GM19455 (cell line): ENCODE data around the gene VWA3A.
"Not testable (repeated sequence)": the region's sequence is repeated elsewhere in the genome, so short reads cannot be mapped to it uniquely, and the experiment has no call there.

Experiments
- ATAC-seq: cut with Tn5 transposase; IDR thresholded peaks from one replicate; pipeline ENCODE4 v1.9.1; 2021; ENCODE audit not compliant: unreplicated experiment

The VWA3A gene

DNA sequence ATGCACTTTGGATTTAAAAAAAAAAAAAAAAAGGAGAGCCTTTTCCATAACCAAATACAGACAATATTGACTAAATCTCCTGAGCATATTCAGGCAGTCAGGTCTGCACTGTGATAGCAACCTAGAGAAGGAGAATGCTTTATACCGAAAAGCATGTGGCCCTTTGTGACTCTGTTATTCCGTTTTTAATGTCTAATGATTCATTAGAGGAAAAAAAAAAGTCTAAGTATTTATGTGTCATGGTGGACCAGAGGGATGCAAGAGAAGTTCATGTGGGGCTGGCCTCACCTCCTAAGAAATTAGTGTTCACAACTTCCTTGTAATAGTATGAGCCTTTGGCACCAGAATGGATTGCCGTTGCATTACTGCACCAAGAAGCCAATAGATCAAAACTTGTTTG, 11.3 kb upstream of the VWA3A start:
- no peak for ATAC-seq

DNA sequence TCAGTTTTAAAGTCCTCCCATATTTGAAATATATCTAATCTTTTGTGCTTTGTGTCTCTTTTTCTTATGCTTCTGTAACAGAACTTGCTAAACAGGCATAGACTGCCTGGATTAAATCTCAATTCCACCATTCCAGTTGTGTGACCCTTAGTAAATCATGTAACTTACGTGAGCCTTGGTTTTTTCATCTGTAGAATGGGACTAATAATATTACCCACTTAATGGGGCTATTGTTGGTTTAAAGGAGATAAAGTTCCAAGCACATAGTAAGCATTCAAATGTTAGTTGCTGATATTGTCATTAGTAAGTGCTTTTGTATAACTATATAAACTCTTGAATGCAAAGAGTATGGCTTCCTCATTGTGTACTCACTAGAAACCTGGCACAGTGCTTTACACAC, 5.9 kb upstream of the VWA3A start:
- no peak for ATAC-seq

- ATAC-seq = no peak
These were observed 3.7 kb upstream of the VWA3A start for GRCh38 chr16:22088642-22089041.

DNA sequence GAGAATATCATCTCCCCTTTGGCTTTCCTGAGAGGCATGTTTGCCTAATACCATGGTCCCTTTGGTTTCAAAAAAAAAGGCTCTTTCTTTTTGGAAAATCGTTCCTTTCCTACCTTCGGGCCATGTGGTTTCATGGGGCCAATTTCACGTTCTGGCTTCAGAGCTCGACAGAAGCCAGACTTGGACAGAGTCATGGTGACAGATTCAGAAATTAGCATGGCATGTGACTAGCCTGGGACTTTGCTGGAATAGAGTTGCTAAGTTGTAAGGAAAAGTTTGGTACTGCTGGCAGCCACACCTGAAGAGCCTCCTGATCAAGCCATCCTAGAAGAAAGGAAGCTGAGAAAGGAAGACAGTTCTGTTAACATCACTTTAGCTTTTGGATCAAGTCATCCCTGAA, 2.4 kb upstream of the VWA3A start:
- no peak for ATAC-seq

- ATAC-seq = no peak
These were observed 620 bp upstream of the VWA3A start for GRCh38 chr16:22091721-22092120.

- ATAC-seq = no peak
These were observed 990 bp downstream of the VWA3A start for GRCh38 chr16:22093331-22093730.

DNA sequence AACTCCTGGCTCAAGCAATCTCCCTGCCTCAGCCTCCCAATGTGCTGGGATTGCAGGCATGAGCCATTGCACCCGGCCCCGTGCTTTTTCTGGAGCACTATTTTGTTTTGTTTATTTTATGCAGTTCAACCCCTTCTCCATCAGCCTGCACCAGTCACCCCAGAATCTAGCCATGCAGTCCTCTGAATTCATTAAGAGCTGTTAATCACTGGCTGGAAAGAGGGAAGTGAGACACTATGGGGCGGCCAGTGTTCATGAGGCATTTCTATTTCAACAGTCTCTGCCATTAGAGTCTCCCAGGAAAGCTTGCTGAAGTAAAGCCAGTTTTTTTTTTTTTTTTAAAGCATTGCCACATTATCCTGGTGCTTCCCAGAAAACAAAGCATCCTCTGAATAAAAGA, 1.7 kb downstream of the VWA3A start:
- ATAC-seq = no peak

DNA sequence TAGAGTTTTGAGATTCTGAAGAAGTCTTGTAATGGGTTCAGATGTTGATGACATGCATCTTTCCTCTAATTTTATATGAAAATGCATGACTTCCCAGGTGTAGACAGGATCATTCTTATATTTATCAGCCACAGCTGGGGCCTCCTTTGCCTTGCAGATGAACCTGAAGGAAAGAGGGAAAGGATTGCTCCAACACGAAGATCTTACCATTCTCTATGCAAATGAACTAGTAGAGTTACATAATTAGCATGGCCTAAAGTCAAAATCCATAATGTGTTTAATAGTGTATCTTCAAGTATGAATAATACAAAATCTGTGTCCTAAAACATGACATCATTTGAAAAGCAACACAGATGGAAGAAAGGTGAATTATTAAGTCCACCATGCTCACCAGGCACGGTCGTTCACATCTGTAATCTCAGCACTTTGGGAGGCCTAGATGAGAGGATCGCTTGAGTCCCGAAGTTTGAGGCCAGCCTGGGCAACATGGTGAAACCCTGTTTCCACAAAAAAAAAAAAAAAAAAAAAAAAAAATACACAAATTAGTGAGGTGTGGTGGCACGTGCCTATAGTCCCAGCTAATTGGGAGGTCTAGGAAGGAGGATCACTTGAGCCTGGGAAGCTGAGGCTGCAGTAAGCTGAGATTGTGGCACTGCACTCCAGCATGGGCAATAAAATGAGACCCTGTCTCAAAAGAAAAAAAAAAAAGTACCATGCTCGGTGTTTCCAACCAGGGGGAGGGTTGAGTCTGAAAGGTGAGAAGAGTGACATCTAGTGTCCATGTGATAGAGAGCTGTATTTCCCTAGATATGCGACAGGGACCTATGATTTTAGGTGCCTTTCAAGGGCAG, 6.3 kb downstream of the VWA3A start:
- no peak for ATAC-seq

GRCh38 chr16:22099256-22099975, 7.1 kb downstream of the VWA3A start:
- ATAC-seq = no peak

GRCh38 chr16:22103441-22103840, 11.1 kb downstream of the VWA3A start:
- no peak for ATAC-seq

DNA sequence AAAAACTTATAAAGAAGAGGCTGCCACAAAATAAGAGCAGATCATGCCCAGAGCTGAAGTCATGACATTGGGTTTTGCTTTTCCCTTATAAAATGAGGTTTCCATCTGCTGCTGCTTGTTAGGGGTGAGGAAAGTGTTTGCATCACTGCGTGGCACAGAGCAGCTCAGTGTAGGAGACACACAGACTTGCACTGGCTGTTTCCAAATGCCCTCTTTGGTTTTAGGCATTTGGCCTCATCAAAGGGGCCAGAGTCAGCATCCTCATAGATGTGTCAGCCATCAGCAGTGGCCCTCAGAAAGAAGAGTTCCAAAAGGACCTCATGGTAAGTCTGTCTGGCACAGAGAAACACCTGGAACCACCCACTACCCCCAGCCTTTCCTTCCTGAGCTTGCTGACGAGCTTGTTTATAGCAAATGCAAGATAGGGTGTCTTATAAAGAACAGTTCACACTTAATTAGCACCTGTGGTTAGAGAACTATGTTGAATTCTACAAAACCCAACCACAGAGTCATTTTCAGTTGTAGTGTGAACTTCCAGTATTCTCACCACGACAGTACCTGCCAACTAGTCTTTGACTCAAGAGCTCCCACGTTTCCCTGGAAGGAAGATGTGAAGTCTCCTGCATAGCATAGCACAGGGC, 17.0 kb downstream of the VWA3A start:
- no peak for ATAC-seq

GRCh38 chr16:22111629-22112028, 19.3 kb downstream of the VWA3A start:
- ATAC-seq = not testable (repeated sequence)

- no peak for ATAC-seq
These were observed 23.9 kb downstream of the VWA3A start for GRCh38 chr16:22116095-22116700.

DNA sequence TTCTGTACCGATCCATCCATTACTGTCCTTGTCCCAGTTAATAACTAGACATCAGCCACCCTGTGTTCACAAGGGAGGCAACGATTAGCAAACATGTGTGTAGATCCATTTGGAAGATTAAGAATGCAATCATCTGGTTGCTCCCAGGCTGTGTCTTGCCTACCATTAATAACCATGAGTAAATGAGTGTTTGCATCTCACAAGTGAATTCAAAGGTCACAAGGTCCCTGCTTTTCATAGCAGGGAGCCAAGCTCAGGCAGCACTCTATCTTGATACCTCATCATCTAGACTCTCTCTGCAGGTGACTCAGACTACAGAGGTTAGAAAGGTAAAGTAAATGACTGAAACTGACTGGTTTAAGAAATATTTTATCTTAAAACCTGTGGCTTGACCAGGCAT, 25.3 kb downstream of the VWA3A start:
- ATAC-seq = no peak

DNA sequence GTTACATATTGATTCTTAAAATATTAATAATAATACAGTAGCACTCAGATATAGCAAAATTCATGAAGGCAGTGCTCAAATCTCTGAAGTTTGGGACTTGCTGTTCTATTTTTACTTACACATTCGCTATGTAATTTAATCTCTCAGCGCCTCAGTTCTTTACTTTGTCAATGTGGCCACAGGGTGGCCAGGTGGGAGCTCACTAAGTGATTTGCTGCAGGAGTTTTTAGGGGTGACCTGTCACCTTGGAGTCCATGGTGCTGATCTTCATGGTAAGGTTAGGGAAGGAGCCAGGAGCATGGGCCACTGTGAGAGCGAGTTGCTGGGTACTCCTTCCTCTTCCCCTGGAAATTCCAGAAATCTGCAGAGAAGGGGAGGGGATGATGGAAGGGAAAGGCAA, 28.1 kb downstream of the VWA3A start:
- ATAC-seq = no peak

- ATAC-seq = no peak
These were observed 29.9 kb downstream of the VWA3A start for GRCh38 chr16:22122239-22122638.

DNA sequence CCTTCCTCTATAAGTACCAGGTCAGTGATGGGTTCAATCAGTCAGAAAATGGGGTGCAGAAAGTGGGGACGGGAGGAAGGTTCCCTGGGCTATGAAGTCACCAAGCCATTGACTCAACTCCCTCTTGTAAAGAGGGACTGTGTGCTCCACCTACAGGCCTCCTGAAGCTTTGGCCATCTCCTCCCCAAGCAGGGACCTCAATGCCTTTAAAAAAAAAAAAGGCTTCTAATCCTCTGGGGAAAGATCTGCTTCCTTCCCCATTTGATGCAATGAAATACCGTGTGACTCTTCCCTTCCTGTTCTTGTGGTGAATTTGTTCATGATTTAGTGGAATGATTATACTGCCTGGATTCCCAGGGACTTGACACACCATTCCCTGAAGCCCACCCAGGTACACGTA, 30.8 kb downstream of the VWA3A start:
- ATAC-seq = no peak

- no peak for ATAC-seq
These were observed 31.6 kb downstream of the VWA3A start for GRCh38 chr16:22123759-22124490.

GRCh38 chr16:22124583-22125284, 32.4 kb downstream of the VWA3A start:
- ATAC-seq = no peak

- no peak for ATAC-seq
These were observed 33.8 kb downstream of the VWA3A start for GRCh38 chr16:22126037-22126558.
